GM12801 (cell line): ENCODE data around the gene ARHGEF4.

ENCODE experiments used
- TF ChIP-seq, protein P1 (sequence below): IDR thresholded peaks from one replicate; pipeline ENCODE4 v1.5.1; 2011; ENCODE audit warnings: control low read depth; ENCODE audit not compliant: insufficient read length; ENCODE audit errors: extremely low read depth

The ARHGEF4 gene

GRCh38 chr2:131044757-131045150 is 208.0 kb downstream of the ARHGEF4 start:
- TF ChIP-seq, protein P1, sequence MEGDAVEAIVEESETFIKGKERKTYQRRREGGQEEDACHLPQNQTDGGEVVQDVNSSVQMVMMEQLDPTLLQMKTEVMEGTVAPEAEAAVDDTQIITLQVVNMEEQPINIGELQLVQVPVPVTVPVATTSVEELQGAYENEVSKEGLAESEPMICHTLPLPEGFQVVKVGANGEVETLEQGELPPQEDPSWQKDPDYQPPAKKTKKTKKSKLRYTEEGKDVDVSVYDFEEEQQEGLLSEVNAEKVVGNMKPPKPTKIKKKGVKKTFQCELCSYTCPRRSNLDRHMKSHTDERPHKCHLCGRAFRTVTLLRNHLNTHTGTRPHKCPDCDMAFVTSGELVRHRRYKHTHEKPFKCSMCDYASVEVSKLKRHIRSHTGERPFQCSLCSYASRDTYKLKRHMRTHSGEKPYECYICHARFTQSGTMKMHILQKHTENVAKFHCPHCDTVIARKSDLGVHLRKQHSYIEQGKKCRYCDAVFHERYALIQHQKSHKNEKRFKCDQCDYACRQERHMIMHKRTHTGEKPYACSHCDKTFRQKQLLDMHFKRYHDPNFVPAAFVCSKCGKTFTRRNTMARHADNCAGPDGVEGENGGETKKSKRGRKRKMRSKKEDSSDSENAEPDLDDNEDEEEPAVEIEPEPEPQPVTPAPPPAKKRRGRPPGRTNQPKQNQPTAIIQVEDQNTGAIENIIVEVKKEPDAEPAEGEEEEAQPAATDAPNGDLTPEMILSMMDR: no peak

DNA sequence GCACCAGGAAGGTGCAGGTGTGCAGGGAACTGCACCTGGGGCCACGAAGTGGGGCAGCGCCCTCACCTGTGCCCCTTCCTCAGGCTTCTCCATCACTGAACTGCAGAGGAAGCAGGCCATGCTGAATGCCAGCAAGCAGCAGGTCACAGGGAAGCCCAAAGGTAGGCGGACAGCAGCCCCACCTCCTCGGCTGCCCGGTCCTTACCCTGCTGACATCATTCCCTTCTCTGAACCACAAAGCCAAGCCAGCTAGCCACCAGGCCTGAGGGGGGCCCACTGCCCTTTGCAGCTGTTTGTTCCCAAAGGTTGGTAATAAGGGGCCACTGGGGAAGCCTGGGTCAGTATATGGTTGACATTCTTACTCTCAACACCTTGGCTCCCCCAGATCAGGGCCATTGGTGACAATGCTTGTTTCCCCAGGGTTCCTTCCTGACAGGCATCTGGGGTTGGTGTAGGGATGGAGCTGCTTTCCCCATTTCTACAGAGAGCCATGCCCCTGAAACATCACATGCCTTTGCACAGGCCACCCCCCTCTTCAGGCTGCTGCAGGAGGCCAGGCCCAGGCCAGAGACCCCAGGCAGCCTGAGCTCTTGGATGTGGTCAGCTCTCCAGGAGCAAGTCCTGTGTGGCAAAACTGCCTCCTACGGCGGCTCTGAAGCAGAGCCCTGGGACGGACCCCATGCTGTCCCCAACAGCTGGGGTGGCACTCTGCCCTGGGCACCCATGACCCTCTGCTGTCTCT is 208.7 kb downstream of the ARHGEF4 start:
- TF ChIP-seq, protein P1: no peak

DNA sequence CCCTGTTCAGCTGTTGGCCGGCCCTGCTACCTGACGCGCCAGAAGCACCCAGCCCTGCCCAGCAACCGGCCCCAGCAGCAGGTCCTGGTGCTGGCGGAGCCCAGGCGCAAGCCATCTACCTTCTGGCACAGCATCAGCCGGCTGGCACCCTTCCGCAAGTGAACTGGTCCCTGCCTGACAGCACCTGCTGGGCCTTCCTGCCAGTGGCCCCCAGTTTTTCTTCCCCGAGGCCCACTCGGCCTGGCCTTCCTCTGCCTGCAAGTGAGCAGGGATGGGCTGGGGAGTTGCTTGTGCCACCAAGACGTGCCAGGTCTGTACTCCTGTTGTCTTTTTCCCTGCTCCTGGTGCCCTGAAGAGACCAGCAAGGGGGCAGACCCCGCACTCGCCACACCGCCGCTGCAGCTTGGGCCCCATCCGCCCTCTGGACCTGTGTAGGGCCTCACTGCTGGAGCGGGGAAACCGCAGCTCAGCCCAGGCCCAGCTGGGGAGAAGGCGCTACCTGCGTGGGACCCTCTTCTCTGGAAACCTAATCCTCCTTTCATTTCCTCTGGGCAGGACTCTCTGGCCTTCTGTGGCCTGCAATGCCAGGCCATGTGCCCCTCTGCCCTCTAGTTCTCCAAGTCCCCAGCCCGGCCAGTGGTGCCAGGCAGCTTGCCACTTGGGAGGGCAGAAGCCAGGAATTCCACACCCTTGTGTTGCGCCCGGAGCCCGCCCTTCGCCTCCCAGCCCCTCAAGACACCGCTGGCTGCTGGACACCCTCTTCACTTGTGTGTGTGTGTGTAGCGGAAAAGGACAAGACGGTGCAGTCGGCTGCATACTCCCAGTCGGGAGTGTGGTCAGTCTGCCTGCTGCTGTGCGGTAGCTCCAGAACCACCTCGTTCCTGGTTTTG is 209.6 kb downstream of the ARHGEF4 start:
- TF ChIP-seq, protein P1: no peak

GRCh38 chr2:131046918-131047652 is 210.4 kb downstream of the ARHGEF4 start:
- TF ChIP-seq, protein P1: no peak

DNA sequence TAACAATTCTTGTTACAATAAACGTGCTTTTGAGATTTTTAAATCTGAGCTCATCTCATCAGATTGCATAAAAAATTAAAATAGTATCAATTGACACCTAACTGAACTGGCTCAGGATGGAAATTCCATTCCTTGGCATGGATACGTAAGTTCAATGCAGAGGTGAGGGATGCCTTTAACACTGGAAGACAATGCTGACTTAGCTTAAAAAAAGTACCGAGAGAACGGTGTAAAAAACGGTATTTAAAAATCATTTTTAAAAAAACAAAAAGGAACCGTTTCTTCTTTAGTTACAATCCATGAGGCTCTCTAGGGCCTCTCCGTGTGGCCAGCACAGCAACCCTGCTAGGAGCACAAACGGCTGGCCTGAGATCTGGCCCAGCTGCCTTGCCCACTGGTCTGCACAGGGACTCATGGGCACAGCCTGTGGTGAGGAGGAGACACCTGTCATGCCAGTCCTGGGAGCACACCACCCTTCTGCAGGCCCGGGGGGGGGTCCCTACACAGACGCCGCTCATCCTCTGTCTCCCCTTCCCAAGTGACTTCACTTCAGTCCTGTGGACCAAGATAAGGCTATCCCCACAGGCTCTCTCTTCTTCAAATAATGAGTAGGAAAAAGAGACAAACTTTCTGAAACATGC is 211.3 kb downstream of the ARHGEF4 start:
- TF ChIP-seq, protein P1: no peak

- TF ChIP-seq, protein P1: no peak
Measured at GRCh38 chr2:131048641-131049040, 211.9 kb downstream of the ARHGEF4 start.
